ENCODE data around the gene OR1J1.

Gene OR1J1

GRCh38 chr9:122444041-122444733 lies 33.5 kb downstream of the OR1J1 start:
- no peak for DNase-seq

- no peak for DNase-seq
Measured at GRCh38 chr9:122442568-122442967, 35.2 kb downstream of the OR1J1 start.
